ENCODE measurements around the gene HES5.

GRCh38 chr1:2560299-2561073 is 30.4 kb upstream of the HES5 start:
- TF ChIP-seq CTCF (IDR thresholded peaks at IDR 0.05), result no peak
- no peak for TF ChIP-seq POLR2A (IDR thresholded peaks at IDR 0.05)
- no peak for TF ChIP-seq POLR2AphosphoS5 (IDR thresholded peaks at IDR 0.05)
- no peak for TF ChIP-seq EP300 (IDR thresholded peaks at IDR 0.05)

Data from upper lobe of left lung (tissue), 4 donors.